Endothelial cell of umbilical vein (primary cell): ENCODE measurements around the gene NSDHL. TPM values are rescaled to one million over a fixed set of nuclear protein-coding genes. Genes with fewer than 3 reads are reported as not detected.

ENCODE experiments used
- BruUV-seq: library from RNA; stranded (reverse); fragments of 400-500 nt; replicated peaks from 2 replicates; lab custom pipeline; 2021; lab: Mats Ljungman, UMichigan
- CTCF ChIA-PET: fragments of 300-600, 350-600 bp; sonication (Branson Sonifier 250); formaldehyde crosslinking; loops from one replicate; lab custom pipeline; 2021; ENCODE audit warnings: antibody characterized with exemption, inconsistent platforms; lab: Charles Lee
- POLR2A ChIA-PET: fragments of 300-600, 350-600 bp; sonication (Branson Sonifier 250); formaldehyde crosslinking; loops from one replicate; lab custom pipeline; 2021; ENCODE audit warnings: antibody characterized with exemption, inconsistent platforms; lab: Charles Lee
- DNase-seq: peaks from one replicate; pipeline ENCODE4 v3.0.0-alpha.2; 2011; ENCODE audit warnings: low read depth, low spot score
- FAIRE-seq: peaks from 2 replicates; lab custom pipeline; 2011; peaks lifted over from hg19 to GRCh38; lab: Jason Lieb, UNC
- H2AFZ ChIP-seq: 2 replicates; pipeline ENCODE4 v1.6.0; 2012; ENCODE audit warnings: low read depth, low read length, control low read depth, inconsistent platforms
- H3K27ac ChIP-seq: 2 replicates; pipeline ENCODE4 v1.5.1; 2011; ENCODE audit warnings: low read depth, mild to moderate bottlenecking, control low read depth, low read length, moderate library complexity; ENCODE audit not compliant: insufficient read depth
- H3K27me3 ChIP-seq, 2 experiments: 2 replicates each; pipeline versions ENCODE4 v1.6.0 to v1.6.1; 2011; ENCODE audit warnings: low read length in 2 of 2, mixed read lengths in 1 of 2; ENCODE audit not compliant: control insufficient read depth in 2 of 2, insufficient read depth in 2 of 2
- H3K36me3 ChIP-seq, 2 experiments: 2 replicates in 1 of 2; 3 replicates in 1 of 2; pipeline ENCODE4 v1.5.1; 2011; ENCODE audit warnings: low read length in 2 of 2, mild to moderate bottlenecking in 1 of 2, moderate library complexity in 1 of 2; ENCODE audit not compliant: control insufficient read depth in 2 of 2, insufficient read depth in 2 of 2; ENCODE audit errors: extremely low read depth in 1 of 2
- H3K4me1 ChIP-seq: 3 replicates; pipeline ENCODE4 v1.5.1; 2011; ENCODE audit warnings: mild to moderate bottlenecking, low read length; ENCODE audit not compliant: control insufficient read depth, insufficient read depth; ENCODE audit errors: extremely low read depth
- H3K4me2 ChIP-seq: 2 replicates; pipeline ENCODE4 v1.6.1; 2011; ENCODE audit warnings: low read length, control low read depth, mixed read lengths; ENCODE audit not compliant: insufficient read depth
- H3K4me3 ChIP-seq, 3 experiments: fragments of 200-600 bp in 1 of 3; sonication (generic), shearing (Covaris generic) in 1 of 3; replicated peaks in 1 of 3; 2 replicates each; pipeline ENCODE4 v1.5.1; 2011 to 2016; ENCODE audit warnings: control low read depth in 3 of 3, low read length in 3 of 3, mild to moderate bottlenecking in 2 of 3, inconsistent platforms in 1 of 3, low read depth in 1 of 3, moderate library complexity in 1 of 3; ENCODE audit not compliant: insufficient read depth in 1 of 3
- H3K79me2 ChIP-seq: 2 replicates; pipeline ENCODE4 v1.6.0; 2012; ENCODE audit warnings: low read length, inconsistent platforms; ENCODE audit not compliant: control insufficient read depth, insufficient read depth
- H3K9ac ChIP-seq: replicated peaks from 2 replicates; pipeline ENCODE3; 2011; ENCODE audit warnings: low read length, control low read depth; ENCODE audit not compliant: insufficient read depth; ENCODE audit errors: extremely low read depth
- H3K9me1 ChIP-seq: replicated peaks from 3 replicates; pipeline ENCODE4 v1.6.0; 2011; ENCODE audit warnings: mild to moderate bottlenecking, low read length; ENCODE audit not compliant: control insufficient read depth, insufficient read depth; ENCODE audit errors: extremely low read depth
- H3K9me3 ChIP-seq: replicated peaks from 2 replicates; pipeline ENCODE4 v1.5.1; 2012; ENCODE audit warnings: low read length, inconsistent platforms; ENCODE audit not compliant: control insufficient read depth, insufficient read depth
- H4K20me1 ChIP-seq: replicated peaks from 2 replicates; pipeline ENCODE3; 2011; ENCODE audit warnings: mild to moderate bottlenecking, low read length; ENCODE audit not compliant: control insufficient read depth, insufficient read depth; ENCODE audit errors: extremely low read depth
- EZH2 ChIP-seq: IDR thresholded peaks from 2 replicates; pipeline ENCODE4 v1.6.1; 2012; ENCODE audit warnings: borderline replicate concordance, low read depth, mild to moderate bottlenecking, moderate library complexity, low read length, inconsistent platforms; ENCODE audit not compliant: severe bottlenecking
- FOS ChIP-seq: IDR thresholded peaks from 2 replicates; pipeline ENCODE4 v1.6.1; 2011; ENCODE audit warnings: mild to moderate bottlenecking, low read length, moderate library complexity, borderline replicate concordance; ENCODE audit not compliant: insufficient read depth
- GATA2 ChIP-seq: IDR thresholded peaks from 2 replicates; pipeline ENCODE4 v1.7.0; 2011; ENCODE audit warnings: low read depth, mild to moderate bottlenecking, moderate library complexity, mixed read lengths, low read length; ENCODE audit not compliant: insufficient read length, insufficient read depth
- JUN ChIP-seq: IDR thresholded peaks from 2 replicates; pipeline ENCODE4 v1.6.1; 2011; ENCODE audit warnings: borderline replicate concordance, low read depth; ENCODE audit not compliant: insufficient read length, insufficient read depth
- MYC ChIP-seq: IDR thresholded peaks from one replicate; pipeline ENCODE4 v1.6.1; 2011; ENCODE audit warnings: mild to moderate bottlenecking, low read depth, low read length
- POLR2AphosphoS5 ChIP-seq: IDR thresholded peaks from 2 replicates; pipeline ENCODE4 v1.6.1; 2012; ENCODE audit warnings: low read depth, mild to moderate bottlenecking, control low read depth, low read length, moderate library complexity; ENCODE audit not compliant: insufficient read depth
- dilution Hi-C: fragments of 300-500 bp; cut with MboI; formaldehyde crosslinking; loops from one replicate; pipeline ENCODE4 v1.15.0; 2019; ENCODE audit warnings: low sequenced_read_pairs; ENCODE audit not compliant: extremely low pct_ligation_motif_present
- intact Hi-C: fragments of 100-400 bp; cut with micrococcal nuclease; formaldehyde crosslinking; loops from one replicate; pipeline ENCODE4 v1.10.0; 2022
- polyA plus RNA-seq, 4 experiments: library from polyadenylated mRNA; depleted of rRNA in 3 of 4; stranded (reverse) in 3 of 4; unstranded in 1 of 4; fragments of >200 nt; gene quantifications; 2 replicates each; pipeline versions ENCODE4 v1.2.1 to v1.2.3, GENCODE V29; 2011 to 2012; ENCODE audit warnings: missing spikeins in 1 of 4
- total RNA-seq: library from RNA; stranded (reverse); gene quantifications from 2 replicates; pipeline ENCODE4 v1.2.3, GENCODE V29; 2021
- TF ChIP-seq, protein P1 (sequence below): IDR thresholded peaks from 2 replicates; pipeline ENCODE4 v1.6.1; 2011; ENCODE audit not compliant: insufficient read depth, insufficient read length
- TF ChIP-seq, protein P2 (sequence below), 2 donors: IDR thresholded peaks; 1 replicate in 1 of 2; 2 replicates in 1 of 2; pipeline ENCODE4 v1.5.1; 2011; ENCODE audit warnings: low read length in 2 of 2, mild to moderate bottlenecking in 2 of 2, moderate library complexity in 2 of 2, control low read depth in 1 of 2, inconsistent platforms in 1 of 2, low read depth in 1 of 2; ENCODE audit not compliant: insufficient read depth in 1 of 2; ENCODE audit errors: extremely low read depth in 1 of 2

Gene NSDHL
- total and polyA plus RNA-seq, 2 donors (not counting 3 experiments of a cell fraction or from before 2014, with no cell fraction given), result 40.0 to 43.7 TPM

GRCh38 chrX:152915541-152916241 lies 84.8 kb downstream of the NSDHL start:
- H3K27ac ChIP-seq, result no peak overlapping the region
- H3K79me2 ChIP-seq, result no peaks in the 10 kb centered on the region
- POLR2A ChIA-PET, result no interaction called here
- intact Hi-C loops, result no loop called here
- dilution Hi-C loops, result no loop called here
- DNase-seq (peak; percentile 16), FAIRE-seq (peak; percentile 80)
- no peaks in the 10 kb centered on the region for H3K36me3 ChIP-seq
- CTCF ChIA-PET, result interaction anchor here (1.0 kb wide), 1 partner anchor 10 kb away, joined by 5 read pairs; no protein-coding TSS in a partner anchor
- H3K4me2 ChIP-seq, result no peak overlapping the region
- H3K4me3 ChIP-seq, result no peak overlapping the region
- no peak overlapping the region for H2AFZ ChIP-seq
- no peaks in the 10 kb centered on the region for H3K9me1 ChIP-seq
- H3K27me3 ChIP-seq, result no peaks in the 10 kb centered on the region
- TF ChIP-seq JUN (no peak), FOS (no peak), POLR2AphosphoS5 (no peak), GATA2 (no peak), EZH2 (no peak), MYC (no peak)
- TF ChIP-seq, protein P1, sequence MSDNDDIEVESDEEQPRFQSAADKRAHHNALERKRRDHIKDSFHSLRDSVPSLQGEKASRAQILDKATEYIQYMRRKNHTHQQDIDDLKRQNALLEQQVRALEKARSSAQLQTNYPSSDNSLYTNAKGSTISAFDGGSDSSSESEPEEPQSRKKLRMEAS, result no peak
- TF ChIP-seq, protein P2, sequence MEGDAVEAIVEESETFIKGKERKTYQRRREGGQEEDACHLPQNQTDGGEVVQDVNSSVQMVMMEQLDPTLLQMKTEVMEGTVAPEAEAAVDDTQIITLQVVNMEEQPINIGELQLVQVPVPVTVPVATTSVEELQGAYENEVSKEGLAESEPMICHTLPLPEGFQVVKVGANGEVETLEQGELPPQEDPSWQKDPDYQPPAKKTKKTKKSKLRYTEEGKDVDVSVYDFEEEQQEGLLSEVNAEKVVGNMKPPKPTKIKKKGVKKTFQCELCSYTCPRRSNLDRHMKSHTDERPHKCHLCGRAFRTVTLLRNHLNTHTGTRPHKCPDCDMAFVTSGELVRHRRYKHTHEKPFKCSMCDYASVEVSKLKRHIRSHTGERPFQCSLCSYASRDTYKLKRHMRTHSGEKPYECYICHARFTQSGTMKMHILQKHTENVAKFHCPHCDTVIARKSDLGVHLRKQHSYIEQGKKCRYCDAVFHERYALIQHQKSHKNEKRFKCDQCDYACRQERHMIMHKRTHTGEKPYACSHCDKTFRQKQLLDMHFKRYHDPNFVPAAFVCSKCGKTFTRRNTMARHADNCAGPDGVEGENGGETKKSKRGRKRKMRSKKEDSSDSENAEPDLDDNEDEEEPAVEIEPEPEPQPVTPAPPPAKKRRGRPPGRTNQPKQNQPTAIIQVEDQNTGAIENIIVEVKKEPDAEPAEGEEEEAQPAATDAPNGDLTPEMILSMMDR (IDR thresholded peaks at IDR 0.05; ENCODE audit: extremely low read depth in 1 of 2, insufficient read depth in 1 of 2, low read depth in 1 of 2, low read length in 2 of 2), result peak; percentile 28 to 62
- BruUV-seq, result no TSS peak
- no peak overlapping the region for H3K9ac ChIP-seq
- H3K4me1 ChIP-seq, result no peaks in the 10 kb centered on the region
- no peaks in the 10 kb centered on the region for H4K20me1 ChIP-seq
- H3K9me3 ChIP-seq, result no peaks in the 10 kb centered on the region
